ENCODE data around the gene VAPA. TPM values are rescaled to one million over a fixed set of nuclear protein-coding genes. Genes with fewer than 3 reads are reported as not detected.

Gene VAPA
- total and polyA plus RNA-seq, 2 of the 4 experiments (the other 2 are of a cell fraction): 199 to 206 TPM

GRCh38 chr18:9989481-9989880, 75.7 kb downstream of the VAPA start:
- Histone ChIP-seq H3K9me3 (ENCODE audit: control insufficient read depth, insufficient read depth, low read length) (no peaks in the 10 kb centered on the region), H3K18ac (ENCODE audit: low read depth, low read length) (no peak overlapping the region), H2AFZ (replicated peaks; ENCODE audit: low read length, poor library complexity) (no peak overlapping the region), H3K4me1 (ENCODE audit: control insufficient read depth, insufficient read depth, low read length) (peaks cover 2% of the 10 kb centered on the region; the same call in 1 of the 2 replicates), H4K91ac (ENCODE audit: insufficient read depth, low read depth, low read length) (no peak overlapping the region), H4K8ac (ENCODE audit: low read depth in 2 of 2, low read length in 2 of 2) (no peak overlapping the region), H2AK5ac (ENCODE audit: low read depth, low read length) (no peak overlapping the region), H3K4ac (ENCODE audit: low read depth, low read length) (no peak overlapping the region), H3K4me3 (ENCODE audit: insufficient read depth, low read depth, low read length) (no peak overlapping the region), H3K36me3 (ENCODE audit: control insufficient read depth, insufficient read depth, low read length) (no peaks in the 10 kb centered on the region), H3K79me1 (ENCODE audit: low read depth in 1 of 2, low read length in 2 of 2) (no peaks in the 10 kb centered on the region), H3K14ac (replicated peaks; ENCODE audit: low read depth, low read length) (no peak overlapping the region), H3K9ac (ENCODE audit: low read depth, low read length) (no peak overlapping the region), H2BK15ac (ENCODE audit: low read depth, low read length) (no peak overlapping the region), H3K27ac (ENCODE audit: insufficient read depth, low read length) (no peak overlapping the region), H3K23ac (ENCODE audit: low read depth, low read length) (no peak overlapping the region), H2AK9ac (replicated peaks; ENCODE audit: low read depth, low read length, poor library complexity) (no peak overlapping the region), H3K27me3 (ENCODE audit: control insufficient read depth, insufficient read depth, low read length) (peaks cover 33% of the 10 kb centered on the region), H3K4me2 (ENCODE audit: low read depth, low read length) (no peak overlapping the region), H2BK5ac (ENCODE audit: low read depth, low read length, poor library complexity, severe bottlenecking) (no peak overlapping the region), H2BK120ac (ENCODE audit: low read depth, low read length) (no peak overlapping the region), H3K9me1 (ENCODE audit: insufficient read depth, low read length) (no peaks in the 10 kb centered on the region), H4K5ac (ENCODE audit: low read depth, low read length) (no peak overlapping the region), H2BK20ac (ENCODE audit: low read depth, low read length) (no peak overlapping the region), H4K20me1 (ENCODE audit: insufficient read depth, low read length) (no peaks in the 10 kb centered on the region), H3K56ac (ENCODE audit: extremely low read depth, insufficient read depth, low read length) (no peak overlapping the region)
- dilution Hi-C loops (cut with HindIII; ENCODE audit: low sequenced_read_pairs, unreplicated experiment) (loop anchor here (25.0 kb wide), 1 partner anchor 523 kb away; no protein-coding TSS in a partner anchor), intact Hi-C loops (cut with micrococcal nuclease) (no loop called here), in situ Hi-C loops (cut with MboI; ENCODE audit: low sequenced_read_pairs) (no loop called here)
- no CpG with 5 or more reads among the region's 5 CpGs for WGBS, 2 experiments (ENCODE audit: extremely low coverage in 2 of 2, insufficient read length in 1 of 2)
- TF ChIP-seq CTCF (conservative IDR thresholded peaks at IDR 0.05; ENCODE audit: low read depth, low read length) (no peak), POLR2A (IDR thresholded peaks at IDR 0.05; ENCODE audit: low read depth, low read length) (no peak), CEBPB (IDR thresholded peaks at IDR 0.05; ENCODE audit: low read depth, low read length) (no peak), MXI1 (IDR thresholded peaks at IDR 0.05; ENCODE audit: borderline replicate concordance, low read depth, low read length) (no peak), USF2 (IDR thresholded peaks at IDR 0.05; ENCODE audit: low read depth, low read length) (no peak), BHLHE40 (IDR thresholded peaks at IDR 0.05; ENCODE audit: low read depth, low read length) (no peak), MAFK (IDR thresholded peaks at IDR 0.05; ENCODE audit: low read depth, low read length) (no peak), RCOR1 (IDR thresholded peaks at IDR 0.05; ENCODE audit: insufficient replicate concordance, low read length) (no peak), CHD1 (IDR thresholded peaks at IDR 0.05; ENCODE audit: low read depth, low read length) (no peak), SMC3 (IDR thresholded peaks at IDR 0.05; ENCODE audit: low read depth, low read length) (no peak), RAD21 (IDR thresholded peaks at IDR 0.05; ENCODE audit: low read length) (no peak), FOS (IDR thresholded peaks at IDR 0.05; ENCODE audit: low read depth, low read length) (no peak), ELK1 (IDR thresholded peaks at IDR 0.05; ENCODE audit: borderline replicate concordance, low read depth, low read length) (no peak), RFX5 (IDR thresholded peaks at IDR 0.05; ENCODE audit: low read depth, low read length) (no peak), NFE2L2 (IDR thresholded peaks at IDR 0.05; ENCODE audit: low read depth, low read length) (no peak), MAZ (IDR thresholded peaks at IDR 0.05; ENCODE audit: borderline replicate concordance, low read depth, low read length) (no peak)
- ChIA-PET CTCF (interaction anchor here (1.0 kb wide), 1 partner anchor 528 kb away, joined by 3 read pairs; no protein-coding TSS in a partner anchor), POLR2A (ENCODE audit: unreplicated experiment) (no interaction called here)
- no TSS peak for BruUV-seq (replicated peaks)
- DNase-seq (no peak), ATAC-seq (ENCODE audit: low read depth) (no peak)

All from IMR-90 (cell line).